ENCODE measurements around the gene PLCB1. TPM values are rescaled to one million over a fixed set of nuclear protein-coding genes. Genes with fewer than 3 reads are reported as not detected.

PLCB1 gene
- total and polyA plus RNA-seq, 7 donors, result 1.5 to 10.7 (median 4.2) TPM

DNA sequence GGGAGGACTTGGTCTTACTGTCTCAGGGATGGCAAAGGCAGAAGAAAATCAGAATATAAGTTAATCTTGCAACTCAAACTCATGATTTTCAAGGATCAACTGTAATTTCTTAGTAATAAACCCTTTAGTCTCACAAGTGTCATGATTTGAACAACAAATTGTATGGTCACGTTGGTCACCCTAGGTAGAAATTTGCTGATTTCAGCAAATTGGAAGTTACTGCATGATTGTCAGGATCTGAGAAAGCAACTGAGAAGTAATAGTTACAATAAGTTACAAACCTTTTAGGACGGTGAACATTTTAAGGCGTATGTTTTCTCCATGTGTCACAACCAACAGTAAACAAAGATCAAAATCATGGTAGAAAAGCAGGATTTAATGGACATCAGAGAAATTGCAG is 375.2 kb downstream of the PLCB1 start:
- no peak for DNase-seq
- H3K4me1 ChIP-seq, result no peaks in the 10 kb centered on the region
- ATAC-seq, result no peak
- TF ChIP-seq, protein P1, sequence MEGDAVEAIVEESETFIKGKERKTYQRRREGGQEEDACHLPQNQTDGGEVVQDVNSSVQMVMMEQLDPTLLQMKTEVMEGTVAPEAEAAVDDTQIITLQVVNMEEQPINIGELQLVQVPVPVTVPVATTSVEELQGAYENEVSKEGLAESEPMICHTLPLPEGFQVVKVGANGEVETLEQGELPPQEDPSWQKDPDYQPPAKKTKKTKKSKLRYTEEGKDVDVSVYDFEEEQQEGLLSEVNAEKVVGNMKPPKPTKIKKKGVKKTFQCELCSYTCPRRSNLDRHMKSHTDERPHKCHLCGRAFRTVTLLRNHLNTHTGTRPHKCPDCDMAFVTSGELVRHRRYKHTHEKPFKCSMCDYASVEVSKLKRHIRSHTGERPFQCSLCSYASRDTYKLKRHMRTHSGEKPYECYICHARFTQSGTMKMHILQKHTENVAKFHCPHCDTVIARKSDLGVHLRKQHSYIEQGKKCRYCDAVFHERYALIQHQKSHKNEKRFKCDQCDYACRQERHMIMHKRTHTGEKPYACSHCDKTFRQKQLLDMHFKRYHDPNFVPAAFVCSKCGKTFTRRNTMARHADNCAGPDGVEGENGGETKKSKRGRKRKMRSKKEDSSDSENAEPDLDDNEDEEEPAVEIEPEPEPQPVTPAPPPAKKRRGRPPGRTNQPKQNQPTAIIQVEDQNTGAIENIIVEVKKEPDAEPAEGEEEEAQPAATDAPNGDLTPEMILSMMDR (IDR thresholded peaks at IDR 0.05), result no peak
- no peaks in the 10 kb centered on the region for H3K9me3 ChIP-seq
- no peak overlapping the region for H3K27ac ChIP-seq
- intact Hi-C loops (cut with DNase I), result no loop called here
- no peaks in the 10 kb centered on the region for H3K27me3 ChIP-seq (ENCODE audit: insufficient read depth in 3 of 3, low read length in 2 of 3)
- H3K4me3 ChIP-seq, result no peak overlapping the region
- 91 to 94% (median 93%) methylated on average over 3 of the region's 3 CpGs for WGBS, 3 donors
- no peaks in the 10 kb centered on the region for H3K36me3 ChIP-seq (ENCODE audit: insufficient read depth in 1 of 2, low read depth in 1 of 2)

GRCh38 chr20:8509809-8510208 is 377.7 kb downstream of the PLCB1 start:
- Histone ChIP-seq H3K36me3 (ENCODE audit: insufficient read depth in 1 of 2, low read depth in 1 of 2) (no peaks in the 10 kb centered on the region), H3K27ac (no peak overlapping the region), H3K4me3 (no peak overlapping the region), H3K4me1 (no peaks in the 10 kb centered on the region), H3K27me3 (ENCODE audit: insufficient read depth in 3 of 3, low read length in 2 of 3) (no peaks in the 10 kb centered on the region), H3K9me3 (no peaks in the 10 kb centered on the region)
- intact Hi-C loops (cut with DNase I), result no loop called here
- no peak for DNase-seq
- TF ChIP-seq, protein P1 (IDR thresholded peaks at IDR 0.05), result no peak
- no peak for ATAC-seq
- 80 to 92% (median 88%) methylated on average over 1 of the region's 1 CpG for WGBS, 3 donors

- H3K4me1 ChIP-seq, result no peaks in the 10 kb centered on the region
- no peak overlapping the region for H3K4me3 ChIP-seq
- ATAC-seq (no peak), DNase-seq (no peak)
- TF ChIP-seq, protein P1 (IDR thresholded peaks at IDR 0.05), result no peak
- H3K9me3 ChIP-seq, result no peaks in the 10 kb centered on the region
- intact Hi-C loops (cut with DNase I), result no loop called here
- H3K27me3 ChIP-seq (ENCODE audit: insufficient read depth in 3 of 3, low read length in 2 of 3), result no peaks in the 10 kb centered on the region
- no peaks in the 10 kb centered on the region for H3K36me3 ChIP-seq (ENCODE audit: insufficient read depth in 1 of 2, low read depth in 1 of 2)
- no peak overlapping the region for H3K27ac ChIP-seq
Measured at GRCh38 chr20:8510808-8511207, 378.7 kb downstream of the PLCB1 start.

- TF ChIP-seq, protein P1 (IDR thresholded peaks at IDR 0.05), result no peak
- no peaks in the 10 kb centered on the region for H3K27me3 ChIP-seq (ENCODE audit: insufficient read depth in 3 of 3, low read length in 2 of 3)
- no peaks in the 10 kb centered on the region for H3K36me3 ChIP-seq (ENCODE audit: insufficient read depth in 1 of 2, low read depth in 1 of 2)
- no peaks in the 10 kb centered on the region for H3K4me1 ChIP-seq
- DNase-seq, result no peak
- WGBS, 3 donors, result 83 to 88% (median 87%) methylated on average over 5 of the region's 5 CpGs
- intact Hi-C loops (cut with DNase I), result no loop called here
- H3K27ac ChIP-seq, result no peak overlapping the region
- H3K4me3 ChIP-seq, result no peak overlapping the region
- H3K9me3 ChIP-seq, result no peaks in the 10 kb centered on the region
- ATAC-seq, result no peak
Measured at GRCh38 chr20:8512003-8512402, 379.9 kb downstream of the PLCB1 start.

DNA sequence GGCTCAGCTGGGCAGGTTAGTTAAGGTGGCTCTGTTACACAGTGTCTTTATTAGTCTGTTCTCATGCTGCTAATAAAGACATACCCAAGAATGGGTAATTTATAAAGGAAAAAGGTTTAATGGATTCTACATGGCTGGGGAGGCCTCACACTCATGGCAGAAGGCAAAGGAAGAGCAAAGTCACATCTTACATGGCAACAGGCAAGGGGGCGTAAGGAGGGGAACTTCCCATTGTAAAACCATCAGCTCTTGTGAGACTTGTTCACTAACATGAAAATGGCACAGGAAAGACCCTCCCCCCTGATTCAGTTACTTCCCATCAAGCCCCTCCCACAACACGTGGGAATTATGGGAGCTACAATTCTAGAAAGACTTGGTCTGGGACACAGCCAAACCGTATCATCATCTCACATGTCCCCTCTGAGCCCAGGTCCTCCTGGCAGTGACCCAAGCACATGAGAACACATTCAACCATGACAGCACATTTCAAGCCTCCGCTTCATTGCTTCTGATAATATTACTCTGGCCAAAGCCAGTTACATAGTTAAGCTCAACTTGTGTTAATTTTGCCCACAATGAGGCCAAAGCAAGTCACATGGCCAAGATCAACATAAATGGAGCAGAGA is 383.9 kb downstream of the PLCB1 start:
- Histone ChIP-seq H3K4me1 (no peaks in the 10 kb centered on the region), H3K27me3 (ENCODE audit: insufficient read depth in 3 of 3, low read length in 2 of 3) (no peaks in the 10 kb centered on the region), H3K9me3 (no peaks in the 10 kb centered on the region), H3K36me3 (ENCODE audit: insufficient read depth in 1 of 2, low read depth in 1 of 2) (no peaks in the 10 kb centered on the region), H3K4me3 (no peak overlapping the region), H3K27ac (no peak overlapping the region)
- TF ChIP-seq, protein P1 (IDR thresholded peaks at IDR 0.05), result no peak
- intact Hi-C loops (cut with DNase I), result no loop called here
- no peak for DNase-seq
- WGBS, 3 donors, result 79% methylated on average over 4 of the region's 4 CpGs
- no peak for ATAC-seq
